Measurements from ENCODE around the gene FHIT.

FHIT gene

GRCh38 chr3:61134532-61134931, 116.7 kb downstream of the FHIT start:
- TF ChIP-seq, protein P1, sequence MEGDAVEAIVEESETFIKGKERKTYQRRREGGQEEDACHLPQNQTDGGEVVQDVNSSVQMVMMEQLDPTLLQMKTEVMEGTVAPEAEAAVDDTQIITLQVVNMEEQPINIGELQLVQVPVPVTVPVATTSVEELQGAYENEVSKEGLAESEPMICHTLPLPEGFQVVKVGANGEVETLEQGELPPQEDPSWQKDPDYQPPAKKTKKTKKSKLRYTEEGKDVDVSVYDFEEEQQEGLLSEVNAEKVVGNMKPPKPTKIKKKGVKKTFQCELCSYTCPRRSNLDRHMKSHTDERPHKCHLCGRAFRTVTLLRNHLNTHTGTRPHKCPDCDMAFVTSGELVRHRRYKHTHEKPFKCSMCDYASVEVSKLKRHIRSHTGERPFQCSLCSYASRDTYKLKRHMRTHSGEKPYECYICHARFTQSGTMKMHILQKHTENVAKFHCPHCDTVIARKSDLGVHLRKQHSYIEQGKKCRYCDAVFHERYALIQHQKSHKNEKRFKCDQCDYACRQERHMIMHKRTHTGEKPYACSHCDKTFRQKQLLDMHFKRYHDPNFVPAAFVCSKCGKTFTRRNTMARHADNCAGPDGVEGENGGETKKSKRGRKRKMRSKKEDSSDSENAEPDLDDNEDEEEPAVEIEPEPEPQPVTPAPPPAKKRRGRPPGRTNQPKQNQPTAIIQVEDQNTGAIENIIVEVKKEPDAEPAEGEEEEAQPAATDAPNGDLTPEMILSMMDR (IDR thresholded peaks at IDR 0.05; ENCODE audit: borderline replicate concordance, insufficient read depth, low read depth, low read length): no peak
- no peak overlapping the region for H3K4me3 ChIP-seq (ENCODE audit: low read depth, low read length)

- TF ChIP-seq, protein P1 (IDR thresholded peaks at IDR 0.05; ENCODE audit: borderline replicate concordance, insufficient read depth, low read depth, low read length): no peak
- no peak overlapping the region for H3K4me3 ChIP-seq (ENCODE audit: low read depth, low read length)
These were observed 119.2 kb downstream of the FHIT start for GRCh38 chr3:61132062-61132461.

GRCh38 chr3:61118830-61119229, 132.4 kb downstream of the FHIT start:
- TF ChIP-seq, protein P1 (IDR thresholded peaks at IDR 0.05; ENCODE audit: borderline replicate concordance, insufficient read depth, low read depth, low read length): no peak
- no peak overlapping the region for H3K4me3 ChIP-seq (ENCODE audit: low read depth, low read length)

DNA sequence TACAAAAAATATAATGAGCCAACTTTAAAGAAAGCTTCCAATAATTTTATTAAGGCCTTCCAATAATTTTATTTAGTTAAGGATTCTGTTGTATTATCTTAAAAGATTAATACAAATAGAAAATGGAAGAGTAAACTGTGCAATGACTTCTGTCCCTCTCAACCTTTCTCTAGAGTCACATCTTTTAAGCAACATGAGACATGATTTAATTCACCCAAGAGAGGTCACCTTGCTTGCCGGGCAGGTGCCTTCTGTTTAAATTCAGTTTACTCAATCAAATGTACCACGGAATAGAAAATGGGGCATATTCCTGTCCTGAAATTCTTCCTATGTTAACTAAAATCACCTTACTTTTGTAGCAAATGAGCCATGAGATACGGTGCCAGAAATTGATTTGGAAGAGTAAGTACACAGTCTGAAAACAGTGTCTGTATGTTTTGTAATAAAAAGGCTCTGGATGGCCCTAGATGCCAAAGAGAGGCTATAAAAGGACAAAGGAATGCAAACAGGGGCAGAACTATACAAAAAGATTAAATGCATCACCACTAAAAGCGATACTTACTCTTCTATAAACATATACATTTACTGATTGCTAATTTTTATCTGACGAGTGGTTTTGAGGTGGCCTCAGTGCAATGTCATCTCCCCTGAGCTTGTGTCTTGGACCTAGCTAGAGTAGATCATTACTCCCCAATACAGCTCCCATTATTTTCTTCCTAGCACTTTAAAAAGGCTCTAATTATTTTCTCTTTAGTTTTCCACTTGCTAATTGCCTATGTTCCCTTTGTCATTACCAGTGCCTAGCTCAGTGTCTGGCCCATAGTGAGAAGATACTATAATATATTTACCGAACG, 134.0 kb downstream of the FHIT start:
- no peak overlapping the region for H3K4me3 ChIP-seq (ENCODE audit: low read depth, low read length)
- TF ChIP-seq, protein P1 (IDR thresholded peaks at IDR 0.05; ENCODE audit: borderline replicate concordance, insufficient read depth, low read depth, low read length): no peak

GRCh38 chr3:61114316-61114953, 136.8 kb downstream of the FHIT start:
- TF ChIP-seq, protein P1 (IDR thresholded peaks at IDR 0.05; ENCODE audit: borderline replicate concordance, insufficient read depth, low read depth, low read length): no peak
- H3K4me3 ChIP-seq (ENCODE audit: low read depth, low read length): no peak overlapping the region

GRCh38 chr3:61111825-61112224, 139.4 kb downstream of the FHIT start:
- TF ChIP-seq, protein P1 (IDR thresholded peaks at IDR 0.05; ENCODE audit: borderline replicate concordance, insufficient read depth, low read depth, low read length): no peak
- no peak overlapping the region for H3K4me3 ChIP-seq (ENCODE audit: low read depth, low read length)

DNA sequence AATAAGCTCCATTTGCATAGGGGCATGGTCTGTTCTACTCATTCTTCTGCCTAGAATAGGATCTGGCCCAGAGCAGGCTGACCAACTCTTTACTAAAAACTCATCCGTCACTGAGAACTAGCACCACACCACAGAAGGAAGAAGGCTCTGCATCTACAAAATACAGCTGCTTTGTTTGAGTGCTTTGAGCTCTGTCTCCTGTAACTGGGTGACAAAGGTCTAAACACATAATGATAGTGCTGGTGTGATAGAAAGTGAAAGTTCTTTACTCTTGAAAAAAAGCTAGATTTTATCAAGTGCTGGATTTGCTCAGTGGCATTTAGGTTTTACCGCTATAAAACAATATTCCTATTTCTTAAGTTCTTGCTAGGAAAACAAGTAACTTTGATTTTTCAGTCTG, 140.7 kb downstream of the FHIT start:
- H3K4me3 ChIP-seq (ENCODE audit: low read depth, low read length): no peak overlapping the region
- TF ChIP-seq, protein P1 (IDR thresholded peaks at IDR 0.05; ENCODE audit: borderline replicate concordance, insufficient read depth, low read depth, low read length): no peak
